GM23248 (cell line): ENCODE results near the gene ANO8.

ENCODE experiments used
- EZH2 ChIP-seq: fragments of 200-600 bp; sonication (generic); IDR thresholded peaks from 2 replicates; pipeline ENCODE4 v1.6.1; 2018; ENCODE audit warnings: antibody characterized with exemption, mild to moderate bottlenecking; ENCODE audit not compliant: insufficient read depth, poor library complexity, severe bottlenecking
- EZH2phosphoT487 ChIP-seq: fragments of 200-600 bp; sonication (generic); IDR thresholded peaks from 2 replicates; pipeline ENCODE4 v1.6.1; 2018; ENCODE audit warnings: antibody characterized with exemption, moderate library complexity, mild to moderate bottlenecking, low read depth; ENCODE audit not compliant: insufficient read depth

GRCh38 chr19:17341386-17341785, 6.7 kb upstream of the ANO8 start:
- TF ChIP-seq EZH2phosphoT487 = no peak
- TF ChIP-seq EZH2 = no peak
